GM19238 (cell line): ENCODE data around the gene GABBR1.
"Not testable (repeated sequence)": the region's sequence is repeated elsewhere in the genome, so short reads cannot be mapped to it uniquely, and the experiment has no call there.

Source experiments
- DNase-seq: peaks from one replicate; pipeline ENCODE4 v3.0.0; 2011; ENCODE audit warnings: low spot score; ENCODE audit not compliant: insufficient read length

GABBR1 gene

GRCh38 chr6:29632789-29633533 is at the start of gene GABBR1:
Gene GABBR1, minus strand, starts transcription at chr6:29633183. Its CDS starts 798 bp downstream, at chr6:29632385.
- peak; percentile 86 for DNase-seq

- DNase-seq: no peak
Observed at GRCh38 chr6:29681811-29682210, 48.8 kb upstream of the GABBR1 start.

DNA sequence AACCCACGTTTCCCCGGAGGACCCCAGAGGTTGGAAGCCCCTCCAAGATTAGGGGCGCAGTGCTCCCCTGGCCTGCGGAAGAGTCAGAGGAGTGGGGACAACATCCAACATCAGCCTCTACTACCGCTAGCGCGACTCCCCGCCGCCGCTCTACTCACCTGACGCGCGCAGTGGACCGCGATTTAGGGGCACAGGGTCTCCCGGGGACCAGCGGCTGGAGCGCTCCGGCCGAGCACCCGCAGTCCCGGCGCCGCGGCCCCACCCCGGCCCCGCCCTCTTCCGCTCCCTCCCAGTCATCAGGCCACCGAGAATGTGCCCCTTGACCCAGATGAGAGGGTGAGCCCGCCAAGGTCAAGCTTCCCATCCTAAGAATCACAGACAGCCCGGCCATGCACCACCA is 47.9 kb upstream of the GABBR1 start, which contains the start of gene ZFP57:
Gene ZFP57 (minus strand): TSS at position 249 of the 400 bp plus-strand sequence. CDS start 4,149 bp downstream, outside the sequence.
- DNase-seq: no peak

DNA sequence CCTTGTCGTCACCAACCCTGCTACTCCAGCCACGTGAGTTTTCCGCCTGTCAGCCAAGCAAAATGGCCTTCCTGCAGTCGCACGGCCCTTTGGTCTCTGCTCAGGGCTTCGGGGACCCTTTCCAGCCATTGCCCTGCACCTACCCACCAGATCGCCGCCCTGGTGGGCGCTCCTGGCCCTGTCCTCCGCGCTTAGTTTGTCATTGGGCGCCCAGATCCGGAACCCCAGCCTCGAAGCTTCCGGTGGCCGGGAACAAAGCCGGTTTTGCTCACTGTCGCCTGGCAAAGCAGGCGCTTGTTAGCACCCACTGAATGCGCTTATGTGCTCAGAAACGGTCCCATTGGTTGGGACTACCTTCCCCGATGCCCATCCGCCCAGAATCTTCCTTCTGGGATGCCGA is 47.4 kb upstream of the GABBR1 start:
- no peak for DNase-seq

DNA sequence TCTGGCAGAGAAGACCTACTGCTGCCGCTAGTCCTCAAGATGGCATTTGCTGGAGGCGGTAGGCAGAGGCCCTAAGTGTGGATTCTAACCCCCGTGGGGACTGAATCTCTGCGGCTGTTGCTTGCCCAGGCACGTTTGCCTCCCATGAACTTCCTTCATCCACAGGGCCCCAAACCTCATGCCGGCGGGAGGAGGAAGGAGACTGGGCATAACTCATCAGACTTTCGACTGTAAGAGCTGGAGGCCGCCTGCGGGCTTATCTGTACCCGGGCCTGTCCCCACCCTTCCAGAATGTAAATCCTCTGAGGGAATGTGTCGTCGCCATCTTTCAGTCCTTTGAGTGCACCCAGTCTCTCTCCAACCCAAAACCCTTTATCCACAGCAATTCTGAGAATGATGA is 47.0 kb upstream of the GABBR1 start:
- no peak for DNase-seq

DNA sequence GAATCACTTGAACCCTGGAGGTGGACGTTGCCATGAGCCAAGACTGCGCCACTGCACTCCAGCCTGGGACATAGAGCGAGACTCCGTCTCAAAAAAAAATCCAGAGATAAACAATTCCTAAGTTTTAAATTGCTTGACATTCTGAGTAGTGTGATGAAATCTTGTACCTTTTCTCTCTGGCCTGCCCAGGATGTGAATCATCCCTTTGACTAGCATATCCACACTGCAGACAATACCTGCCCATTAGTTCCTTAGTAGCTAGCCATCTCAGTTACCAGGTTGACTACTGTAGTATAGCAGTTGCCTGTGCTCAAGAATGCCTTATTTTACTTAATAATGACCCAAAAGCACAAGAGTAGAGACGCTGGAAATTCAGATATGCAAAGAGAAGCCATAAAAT is 45.1 kb upstream of the GABBR1 start:
- DNase-seq: no peak

- no peak for DNase-seq
Observed at GRCh38 chr6:29676981-29677601, 44.1 kb upstream of the GABBR1 start.

DNA sequence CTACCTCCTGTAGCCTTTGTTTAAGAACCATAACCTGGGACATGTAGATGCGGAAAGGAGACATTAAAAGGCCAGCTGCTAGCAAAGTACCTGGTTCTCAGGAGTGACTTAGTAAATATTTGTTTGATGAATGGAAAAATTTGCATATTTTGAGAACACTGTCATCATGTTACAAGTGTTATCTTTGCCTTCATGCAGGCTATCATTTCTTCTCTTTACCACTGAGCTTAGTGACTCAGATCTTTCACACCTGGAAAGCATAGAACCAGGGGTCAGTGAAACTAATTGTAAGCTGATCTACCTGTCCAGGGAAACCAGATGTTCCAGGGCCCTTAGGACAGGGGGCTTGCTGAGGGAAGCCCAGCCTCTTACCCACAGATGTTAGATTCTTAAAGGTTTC is 42.6 kb upstream of the GABBR1 start:
- no peak for DNase-seq

DNA sequence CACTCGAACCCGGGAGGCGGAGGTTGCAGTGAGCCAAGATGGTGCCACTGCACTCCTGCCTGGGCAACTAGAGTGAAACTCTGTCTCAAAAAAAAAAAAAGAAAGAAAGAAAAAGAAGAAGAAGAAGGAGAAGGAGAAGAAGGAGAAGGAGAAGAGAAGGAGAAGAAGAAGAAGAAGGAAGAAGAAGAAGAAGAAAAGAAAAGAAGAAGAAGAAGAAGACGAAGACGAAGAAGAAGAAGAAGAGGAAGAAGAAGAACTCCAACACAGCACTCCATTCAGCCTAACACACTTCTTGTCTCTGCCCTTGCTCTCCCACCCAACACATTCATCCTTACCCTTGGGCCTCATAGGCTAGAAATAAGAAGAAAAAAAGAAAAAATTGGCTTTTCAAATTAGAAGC is 41.0 kb upstream of the GABBR1 start:
- no peak for DNase-seq

- DNase-seq: no peak
Observed at GRCh38 chr6:29673161-29673560, 40.2 kb upstream of the GABBR1 start.

DNA sequence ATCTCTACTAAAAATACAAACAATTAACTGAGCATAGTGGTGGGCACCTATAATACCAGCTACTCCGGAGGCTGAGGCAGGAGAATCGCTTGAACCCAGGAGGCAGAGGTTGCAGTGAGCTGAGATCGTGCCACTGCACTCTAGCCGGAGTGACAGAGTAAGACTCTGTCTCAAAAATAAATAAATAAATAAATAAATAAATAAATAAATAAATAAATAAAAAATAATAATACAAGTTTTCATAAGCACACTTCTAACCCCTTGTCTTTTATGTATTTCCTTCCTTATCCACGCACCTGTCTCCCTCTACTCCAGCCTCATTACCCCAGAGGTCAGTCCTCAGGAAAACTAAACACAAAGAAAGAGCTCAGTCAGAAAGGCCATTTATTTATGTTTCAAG is 39.1 kb upstream of the GABBR1 start:
- not testable (repeated sequence) for DNase-seq

- no peak for DNase-seq
Observed at GRCh38 chr6:29671026-29671425, 38.0 kb upstream of the GABBR1 start.

DNA sequence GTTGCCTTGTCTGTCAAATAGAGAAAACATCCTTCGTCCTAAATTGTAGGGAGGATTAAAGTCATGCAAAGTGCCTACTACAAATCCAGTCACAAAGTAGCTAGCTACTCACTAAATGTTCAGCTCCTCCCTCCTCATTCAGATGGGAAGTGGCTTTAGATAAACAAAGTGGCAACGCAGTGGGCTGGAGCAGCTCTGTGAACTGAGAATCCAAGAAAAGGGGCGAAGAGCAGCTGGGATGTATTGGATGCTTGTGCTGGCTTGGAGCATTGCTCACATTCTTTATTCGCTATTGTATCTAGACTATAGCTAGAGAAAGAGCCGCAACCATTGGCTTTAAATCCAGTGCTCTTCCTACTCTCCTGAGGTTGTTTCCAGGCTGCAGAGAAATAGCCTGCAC is 34.2 kb upstream of the GABBR1 start:
- DNase-seq: no peak

- DNase-seq: no peak
Observed at GRCh38 chr6:29666826-29667130, 33.8 kb upstream of the GABBR1 start.

DNA sequence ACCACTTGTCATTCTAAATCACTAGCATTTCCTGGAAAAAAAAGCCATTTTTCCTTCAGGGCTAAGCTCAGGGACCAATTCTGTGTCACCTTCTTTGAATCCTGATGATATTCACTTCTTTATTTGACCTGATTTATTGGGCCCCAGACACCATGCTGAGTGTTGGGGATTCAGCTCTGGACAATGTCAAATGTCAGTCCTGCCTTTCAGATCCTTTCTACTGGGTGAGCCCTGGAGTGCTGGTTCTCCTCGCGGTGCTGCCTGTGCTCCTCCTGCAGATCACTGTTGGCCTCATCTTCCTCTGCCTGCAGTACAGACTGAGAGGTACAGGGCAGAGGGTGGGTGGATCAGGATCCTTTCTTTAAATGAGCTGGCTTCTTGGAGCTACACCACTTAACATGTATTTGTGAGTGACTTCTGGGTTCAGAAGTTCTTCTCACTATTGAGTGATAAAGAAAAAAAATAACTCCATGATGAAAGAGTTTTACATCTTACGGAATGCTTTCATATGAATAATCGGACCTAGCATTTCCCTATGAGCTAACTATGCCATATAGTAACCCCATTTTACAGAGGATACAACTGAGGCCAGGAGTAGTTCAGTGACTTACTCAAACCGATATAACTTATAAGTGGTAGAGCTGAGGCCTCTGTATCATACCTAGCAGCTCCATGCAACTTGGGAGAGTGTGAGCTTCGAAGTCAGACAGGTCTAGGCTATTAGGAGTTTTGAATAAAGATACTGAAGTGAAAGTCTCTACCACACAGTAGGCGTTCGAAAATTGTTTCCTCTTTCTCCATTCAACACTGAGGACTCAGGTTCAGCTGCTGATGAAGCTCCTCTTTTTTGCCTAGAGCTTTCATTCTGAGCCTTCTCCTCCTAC is 33.2 kb upstream of the GABBR1 start:
- DNase-seq: no peak

DNA sequence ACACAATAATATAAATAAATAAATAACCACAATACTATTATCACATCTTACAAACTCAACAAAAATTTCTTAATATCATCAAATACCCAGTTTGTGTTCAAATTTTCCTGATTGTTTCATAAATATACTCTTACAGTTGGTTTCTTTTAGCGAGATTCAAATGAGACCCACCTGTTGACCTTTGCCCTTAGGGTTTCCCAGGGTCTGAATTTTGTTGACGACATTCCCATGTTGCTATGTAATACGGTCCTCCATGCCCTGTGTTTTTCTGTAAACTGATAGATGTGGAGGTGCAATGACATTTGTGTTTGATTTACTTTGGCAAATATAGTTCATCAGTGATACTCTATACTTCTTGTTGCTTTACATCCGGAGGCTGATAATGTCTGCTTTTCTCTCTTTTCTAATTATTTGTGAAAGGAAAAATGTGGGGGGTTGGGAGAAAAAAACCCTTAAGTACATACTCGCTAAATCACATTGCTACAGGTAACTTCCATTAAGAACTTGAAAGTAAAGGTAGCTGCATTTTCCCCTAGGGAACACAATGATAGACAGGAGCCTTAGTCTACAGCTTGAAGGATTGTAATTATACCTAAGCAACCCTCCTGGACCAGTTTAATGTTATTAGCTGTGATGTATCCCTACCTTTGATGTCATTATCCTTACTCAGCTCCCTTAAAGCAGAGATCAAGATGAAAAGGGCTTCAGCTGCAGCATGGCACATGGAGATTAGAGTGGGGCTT is 30.5 kb upstream of the GABBR1 start:
- DNase-seq: no peak

GRCh38 chr6:29661502-29662141 is 28.6 kb upstream of the GABBR1 start:
- DNase-seq: not testable (repeated sequence)

DNA sequence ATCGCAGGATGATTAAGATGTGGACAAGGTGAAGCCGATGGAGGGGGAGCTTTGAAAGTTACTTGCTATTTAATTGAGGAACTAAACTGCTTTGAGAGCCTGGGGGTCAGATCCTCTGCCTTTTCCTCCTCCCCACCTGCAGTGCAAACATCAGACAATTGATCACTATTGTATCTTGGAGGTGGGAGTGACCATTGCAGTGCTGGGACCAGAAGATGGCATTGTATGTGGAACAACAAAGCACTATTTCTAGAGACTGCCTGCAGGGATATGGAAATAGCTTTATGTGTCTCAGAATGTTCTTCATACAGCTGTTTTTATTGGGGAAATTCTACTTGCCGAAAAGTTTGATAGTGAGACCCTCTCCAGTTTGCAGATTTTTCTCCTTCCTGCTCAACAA is 28.1 kb upstream of the GABBR1 start:
- no peak for DNase-seq

DNA sequence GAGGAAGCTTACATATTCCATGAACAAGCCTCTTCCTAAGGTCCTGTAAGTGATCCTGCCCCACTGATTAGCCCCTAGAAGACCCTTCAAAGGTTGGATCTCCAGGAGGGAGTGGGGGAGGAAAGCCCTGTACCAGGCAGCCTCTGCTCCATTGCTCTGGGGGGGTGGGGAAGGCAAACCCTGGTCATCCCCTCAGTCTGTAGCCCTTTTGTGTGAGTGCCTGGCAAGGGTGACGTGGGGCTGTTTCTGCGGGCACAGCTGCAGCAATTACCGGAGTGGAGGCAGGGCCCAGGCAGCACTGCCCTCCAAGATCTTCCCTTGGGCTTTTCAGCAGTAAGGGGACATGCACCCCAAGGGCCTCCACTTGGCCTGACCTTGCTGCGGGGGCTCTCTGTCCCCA is 23.8 kb upstream of the GABBR1 start, which contains the start of gene MOG:
Gene MOG (plus strand): TSS at position 295 of the 400 bp plus-strand sequence. CDS start 118 bp downstream, outside the sequence.
- DNase-seq: no peak

- DNase-seq: no peak
Observed at GRCh38 chr6:29656157-29656556, 23.2 kb upstream of the GABBR1 start.

DNA sequence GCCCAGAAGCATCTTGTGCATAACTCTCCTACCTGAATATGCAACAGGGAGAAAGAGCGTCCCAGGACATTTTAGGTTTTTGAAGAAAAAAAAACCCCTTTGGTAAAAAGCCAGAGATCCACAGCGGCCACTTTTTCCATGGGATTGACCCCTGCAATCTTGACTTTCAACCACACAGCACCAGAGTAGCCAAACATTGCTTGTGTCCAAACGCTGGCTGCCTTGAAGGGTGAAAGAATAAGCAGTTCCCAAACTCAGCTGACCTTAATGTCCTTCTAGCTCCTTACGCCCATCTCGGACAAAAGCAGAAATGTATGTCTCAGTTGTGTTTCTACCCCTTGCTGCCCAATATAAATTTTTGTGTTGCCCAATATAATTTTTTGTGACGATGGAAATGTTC is 22.7 kb upstream of the GABBR1 start:
- no peak for DNase-seq
